HuH-7.5 (cell line): Measurements from ENCODE around the gene SC5D.

Experiments used
- DNase-seq: peaks from one replicate; pipeline ENCODE4 v3.0.0; 2011; ENCODE audit warnings: low spot score

Gene SC5D

GRCh38 chr11:121328967-121329679, 36.6 kb downstream of the SC5D start:
- no peak for DNase-seq

- DNase-seq = peak; percentile 11
These were observed 37.3 kb downstream of the SC5D start for GRCh38 chr11:121329781-121330395.

GRCh38 chr11:121330614-121331435, 38.3 kb downstream of the SC5D start:
- no peak for DNase-seq

GRCh38 chr11:121334973-121335710, 42.6 kb downstream of the SC5D start:
- no peak for DNase-seq

GRCh38 chr11:121336279-121336937, 43.8 kb downstream of the SC5D start:
- DNase-seq = no peak

- DNase-seq = no peak
These were observed 44.5 kb downstream of the SC5D start for GRCh38 chr11:121337078-121337477.

GRCh38 chr11:121337740-121338272, 45.2 kb downstream of the SC5D start:
- DNase-seq = no peak

- no peak for DNase-seq
These were observed 46.0 kb downstream of the SC5D start for GRCh38 chr11:121338536-121338935.

GRCh38 chr11:121340032-121340580, 47.5 kb downstream of the SC5D start:
- DNase-seq = no peak

GRCh38 chr11:121341609-121342008, 49.0 kb downstream of the SC5D start:
- no peak for DNase-seq

- DNase-seq = no peak
These were observed 52.3 kb downstream of the SC5D start for GRCh38 chr11:121344824-121345223.

GRCh38 chr11:121347094-121347493, 54.5 kb downstream of the SC5D start:
- no peak for DNase-seq

- no peak for DNase-seq
These were observed 55.2 kb downstream of the SC5D start for GRCh38 chr11:121347813-121348212.

GRCh38 chr11:121348220-121348875, 55.8 kb downstream of the SC5D start:
- DNase-seq = no peak

- DNase-seq = no peak
These were observed 57.2 kb downstream of the SC5D start for GRCh38 chr11:121349790-121350189.

GRCh38 chr11:121350314-121351082, 57.9 kb downstream of the SC5D start:
- DNase-seq = no peak

- DNase-seq = no peak
These were observed 58.6 kb downstream of the SC5D start for GRCh38 chr11:121351083-121351630.

- no peak for DNase-seq
These were observed 59.8 kb downstream of the SC5D start for GRCh38 chr11:121352251-121352891.

- no peak for DNase-seq
These were observed 61.6 kb downstream of the SC5D start for GRCh38 chr11:121354192-121354591.
